Keratinocyte (primary cell): Measurements from ENCODE around the gene NUP85. TPM values are rescaled to one million over a fixed set of nuclear protein-coding genes. Genes with fewer than 3 reads are reported as not detected.

Experiments
- DNase-seq: peaks from one replicate; pipeline ENCODE4 v3.0.0-alpha.2; 2011; ENCODE audit warnings: low read depth, missing footprints, low spot score
- FAIRE-seq: peaks from 2 replicates; lab custom pipeline; 2011; peaks lifted over from hg19 to GRCh38; lab: Jason Lieb, UNC
- H2AFZ ChIP-seq: 2 replicates; pipeline ENCODE4 v1.6.0; 2012; ENCODE audit warnings: low read length, control low read depth, inconsistent platforms; ENCODE audit not compliant: control insufficient read depth
- H3K27ac ChIP-seq: 2 replicates; pipeline ENCODE4 v1.5.1; 2011; ENCODE audit warnings: low read length; ENCODE audit not compliant: control insufficient read depth, insufficient read depth
- H3K27me3 ChIP-seq: 3 replicates; pipeline ENCODE4 v1.6.0; 2011; ENCODE audit warnings: low read length; ENCODE audit not compliant: control insufficient read depth, insufficient read depth; ENCODE audit errors: extremely low read depth
- H3K36me3 ChIP-seq, 2 experiments: 2 replicates in 1 of 2; 3 replicates in 1 of 2; pipeline ENCODE4 v1.5.1; 2011; ENCODE audit warnings: low read length in 2 of 2, mild to moderate bottlenecking in 1 of 2; ENCODE audit not compliant: control insufficient read depth in 2 of 2, insufficient read depth in 2 of 2; ENCODE audit errors: extremely low read depth in 1 of 2
- H3K4me1 ChIP-seq: 3 replicates; pipeline ENCODE4 v1.5.1; 2011; ENCODE audit warnings: low read length; ENCODE audit not compliant: control insufficient read depth, insufficient read depth; ENCODE audit errors: extremely low read depth
- H3K4me2 ChIP-seq: 3 replicates; pipeline ENCODE4 v1.6.0; 2011; ENCODE audit warnings: low read depth, low read length; ENCODE audit not compliant: control insufficient read depth, insufficient read depth; ENCODE audit errors: extremely low read depth
- H3K4me3 ChIP-seq, 3 experiments: fragments of 200-600 bp in 1 of 3; sonication (generic) in 1 of 3; 2 replicates in 2 of 3; 3 replicates in 1 of 3; pipeline ENCODE4 v1.5.1; 2011 to 2016; ENCODE audit warnings: low read length in 3 of 3, mild to moderate bottlenecking in 3 of 3, control low read depth in 2 of 3, inconsistent platforms in 1 of 3, low read depth in 1 of 3, mixed read lengths in 1 of 3, mixed run types in 1 of 3, moderate library complexity in 1 of 3; ENCODE audit not compliant: control insufficient read depth in 2 of 3, insufficient read depth in 2 of 3; ENCODE audit errors: extremely low read depth in 1 of 3
- H3K79me2 ChIP-seq: 2 replicates; pipeline ENCODE4 v1.6.0; 2012; ENCODE audit warnings: low read length; ENCODE audit not compliant: control insufficient read depth, insufficient read depth
- H3K9ac ChIP-seq: 3 replicates; pipeline ENCODE4 v1.6.0; 2011; ENCODE audit warnings: low read length; ENCODE audit not compliant: control insufficient read depth, insufficient read depth; ENCODE audit errors: extremely low read depth
- H3K9me1 ChIP-seq: 3 replicates; pipeline ENCODE4 v1.6.0; 2011; ENCODE audit warnings: low read length; ENCODE audit not compliant: control insufficient read depth, insufficient read depth; ENCODE audit errors: extremely low read depth
- H3K9me3 ChIP-seq: 2 replicates; pipeline ENCODE4 v1.5.1; 2012; ENCODE audit warnings: low read depth, low read length; ENCODE audit not compliant: control insufficient read depth
- H4K20me1 ChIP-seq: 3 replicates; pipeline ENCODE4 v1.6.0; 2011; ENCODE audit warnings: low read length; ENCODE audit not compliant: control insufficient read depth, insufficient read depth; ENCODE audit errors: extremely low read depth
- EZH2 ChIP-seq: IDR thresholded peaks from one replicate; pipeline ENCODE4 v1.6.1; 2012; ENCODE audit warnings: inconsistent platforms, mild to moderate bottlenecking, low read length, moderate library complexity
- dilution Hi-C: fragments of 300-500 bp; cut with MboI; formaldehyde crosslinking; loops from one replicate; pipeline ENCODE4 v1.7.0; 2020; ENCODE audit warnings: low sequenced_read_pairs; ENCODE audit not compliant: extremely low pct_ligation_motif_present
- polyA plus RNA-seq, 5 experiments: library from polyadenylated mRNA; depleted of rRNA in 3 of 5; stranded (reverse) in 3 of 5; stranded (forward) in 1 of 5; unstranded in 1 of 5; fragments of >200 nt; gene quantifications; 1 replicate in 1 of 5; 2 replicates in 3 of 5; 3 replicates in 1 of 5; pipeline versions ENCODE4 v1.2.1 to v1.2.3, GENCODE V29; 2011 to 2012; ENCODE audit warnings: missing spikeins in 2 of 5, low read depth in 1 of 5, low replicate concordance in 1 of 5
- TF ChIP-seq, protein P1 (sequence below), 3 experiments: IDR thresholded peaks in 1 of 3; conservative IDR thresholded peaks in 1 of 3; optimal IDR thresholded peaks in 1 of 3; 2 replicates in 2 of 3; 3 replicates in 1 of 3; pipeline versions ENCODE3 to v1.5.1; 2011; ENCODE audit warnings: low read length in 3 of 3, mild to moderate bottlenecking in 3 of 3, moderate library complexity in 2 of 3, control low read depth in 1 of 3, inconsistent platforms in 1 of 3; ENCODE audit not compliant: insufficient read depth in 2 of 3; ENCODE audit errors: extremely low read depth in 1 of 3

Gene NUP85
- polyA plus RNA-seq, 1 donor (not counting 4 experiments of a cell fraction or from before 2014, with no cell fraction given): 64.4 TPM

GRCh38 chr17:75228847-75229246 lies 23.4 kb downstream of the NUP85 start:
- Histone ChIP-seq H3K36me3 (peaks cover 48 to 55% of the 10 kb centered on the region in 2 experiments), H3K9ac (no peak overlapping the region), H3K9me3 (no peaks in the 10 kb centered on the region), H3K9me1 (no peaks in the 10 kb centered on the region), H3K4me1 (no peaks in the 10 kb centered on the region), H3K4me2 (no peak overlapping the region), H2AFZ (no peak overlapping the region), H4K20me1 (no peaks in the 10 kb centered on the region), H3K4me3 (no peak overlapping the region), H3K27ac (no peak overlapping the region), H3K79me2 (no peaks in the 10 kb centered on the region), H3K27me3 (no peaks in the 10 kb centered on the region)
- TF ChIP-seq, protein P1, sequence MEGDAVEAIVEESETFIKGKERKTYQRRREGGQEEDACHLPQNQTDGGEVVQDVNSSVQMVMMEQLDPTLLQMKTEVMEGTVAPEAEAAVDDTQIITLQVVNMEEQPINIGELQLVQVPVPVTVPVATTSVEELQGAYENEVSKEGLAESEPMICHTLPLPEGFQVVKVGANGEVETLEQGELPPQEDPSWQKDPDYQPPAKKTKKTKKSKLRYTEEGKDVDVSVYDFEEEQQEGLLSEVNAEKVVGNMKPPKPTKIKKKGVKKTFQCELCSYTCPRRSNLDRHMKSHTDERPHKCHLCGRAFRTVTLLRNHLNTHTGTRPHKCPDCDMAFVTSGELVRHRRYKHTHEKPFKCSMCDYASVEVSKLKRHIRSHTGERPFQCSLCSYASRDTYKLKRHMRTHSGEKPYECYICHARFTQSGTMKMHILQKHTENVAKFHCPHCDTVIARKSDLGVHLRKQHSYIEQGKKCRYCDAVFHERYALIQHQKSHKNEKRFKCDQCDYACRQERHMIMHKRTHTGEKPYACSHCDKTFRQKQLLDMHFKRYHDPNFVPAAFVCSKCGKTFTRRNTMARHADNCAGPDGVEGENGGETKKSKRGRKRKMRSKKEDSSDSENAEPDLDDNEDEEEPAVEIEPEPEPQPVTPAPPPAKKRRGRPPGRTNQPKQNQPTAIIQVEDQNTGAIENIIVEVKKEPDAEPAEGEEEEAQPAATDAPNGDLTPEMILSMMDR (optimal IDR thresholded peaks at IDR 0.05 in 1 of 3, IDR thresholded peaks at IDR 0.05 in 1 of 3, conservative IDR thresholded peaks at IDR 0.05 in 1 of 3; ENCODE audit: extremely low read depth in 1 of 3, insufficient read depth in 2 of 3, low read length in 3 of 3): no peak
- no peak for TF ChIP-seq EZH2
- FAIRE-seq: no peak
- no peak for DNase-seq
- dilution Hi-C loops: no loop called here

- H3K4me2 ChIP-seq: no peak overlapping the region
- no peaks in the 10 kb centered on the region for H3K9me1 ChIP-seq
- no peaks in the 10 kb centered on the region for H3K4me1 ChIP-seq
- no peak overlapping the region for H3K4me3 ChIP-seq
- DNase-seq: no peak
- TF ChIP-seq, protein P1 (optimal IDR thresholded peaks at IDR 0.05 in 1 of 3, IDR thresholded peaks at IDR 0.05 in 1 of 3, conservative IDR thresholded peaks at IDR 0.05 in 1 of 3; ENCODE audit: extremely low read depth in 1 of 3, insufficient read depth in 2 of 3, low read length in 3 of 3): no peak
- TF ChIP-seq EZH2: no peak
- H4K20me1 ChIP-seq: no peaks in the 10 kb centered on the region
- no peaks in the 10 kb centered on the region for H3K79me2 ChIP-seq
- H3K9me3 ChIP-seq: no peaks in the 10 kb centered on the region
- no peak overlapping the region for H3K9ac ChIP-seq
- dilution Hi-C loops: no loop called here
- no peak for FAIRE-seq
- H3K27ac ChIP-seq: no peak overlapping the region
- peaks cover 43 to 62% of the 10 kb centered on the region in 2 experiments for H3K36me3 ChIP-seq
- no peaks in the 10 kb centered on the region for H3K27me3 ChIP-seq
- no peak overlapping the region for H2AFZ ChIP-seq
These were observed 25.6 kb downstream of the NUP85 start for GRCh38 chr17:75231071-75231470.
